ENCODE data around the gene CLEC4G. TPM values are rescaled to one million over a fixed set of nuclear protein-coding genes. Genes with fewer than 3 reads are reported as not detected.

CLEC4G gene
- total RNA-seq, 1 experiment from 2014 or later = not detected

- BruUV-seq (replicated peaks) = no TSS peak
These were observed 1.5 kb upstream of the CLEC4G start for GRCh38 chr19:7733376-7733775.

GRCh38 chr19:7731615-7732014, 295 bp downstream of the CLEC4G start:
- Histone ChIP-seq H3K27me3 (ENCODE audit: insufficient read depth, low read depth) (peaks cover 55% of the 10 kb centered on the region), H3K4me2 (no peak overlapping the region), H3K9me3 (ENCODE audit: insufficient read depth, low read depth) (no peaks in the 10 kb centered on the region), H3K4me3 (no peak overlapping the region), H3F3A (ENCODE audit: insufficient read depth, low read depth) (no peaks in the 10 kb centered on the region), H3K9me2 (ENCODE audit: insufficient read depth) (no peaks in the 10 kb centered on the region), H3K4me1 (replicated peaks; ENCODE audit: insufficient read depth) (peaks cover 7% of the 10 kb centered on the region), H4K20me1 (ENCODE audit: insufficient read depth) (no peaks in the 10 kb centered on the region), H3K27ac (no peak overlapping the region), H3K36me3 (ENCODE audit: low read depth) (no peaks in the 10 kb centered on the region), H2AFZ (no peak overlapping the region), H3K79me2 (ENCODE audit: low read depth) (no peaks in the 10 kb centered on the region)
- CTCF ChIA-PET = no interaction called here
- intact Hi-C loops (cut with micrococcal nuclease; ENCODE audit: unreplicated experiment) = no loop called here
- no peak for DNase-seq
- POLR2A ChIA-PET (ENCODE audit: unreplicated experiment) = no interaction called here
- TF ChIP-seq EZH2 (IDR thresholded peaks at IDR 0.05; ENCODE audit: low read depth) = no peak
- TF ChIP-seq CTCF (conservative IDR thresholded peaks at IDR 0.05) = no peak
- BruUV-seq (replicated peaks) = no TSS peak

More at GRCh38 chr19:7733376-7733775, 1.5 kb upstream of the CLEC4G start:
- H3F3A ChIP-seq (ENCODE audit: insufficient read depth, low read depth) = no peaks in the 10 kb centered on the region
- no peaks in the 10 kb centered on the region for H4K20me1 ChIP-seq (ENCODE audit: insufficient read depth)
- no peaks in the 10 kb centered on the region for H3K9me2 ChIP-seq (ENCODE audit: insufficient read depth)
- no peaks in the 10 kb centered on the region for H3K36me3 ChIP-seq (ENCODE audit: low read depth)
- ChIA-PET CTCF (no interaction called here), POLR2A (ENCODE audit: unreplicated experiment) (no interaction called here)
- peaks cover 48% of the 10 kb centered on the region for H3K27me3 ChIP-seq (ENCODE audit: insufficient read depth, low read depth)
- H3K4me1 ChIP-seq (replicated peaks; ENCODE audit: insufficient read depth) = peaks cover 7% of the 10 kb centered on the region
- no peak for DNase-seq
- intact Hi-C loops (cut with micrococcal nuclease; ENCODE audit: unreplicated experiment) = no loop called here
- H3K9me3 ChIP-seq (ENCODE audit: insufficient read depth, low read depth) = no peaks in the 10 kb centered on the region
- H3K79me2 ChIP-seq (ENCODE audit: low read depth) = no peaks in the 10 kb centered on the region
- H3K4me2 ChIP-seq = no peak overlapping the region
- H3K27ac ChIP-seq = no peak overlapping the region
- H3K4me3 ChIP-seq = no peak overlapping the region
- H2AFZ ChIP-seq = no peak overlapping the region
- TF ChIP-seq CTCF (conservative IDR thresholded peaks at IDR 0.05) (no peak), EZH2 (IDR thresholded peaks at IDR 0.05; ENCODE audit: low read depth) (no peak)

GRCh38 chr19:7731218-7731595, 703 bp downstream of the CLEC4G start:
- H3K4me2 ChIP-seq = no peak overlapping the region
- H3F3A ChIP-seq (ENCODE audit: insufficient read depth, low read depth) = no peaks in the 10 kb centered on the region
- ChIA-PET CTCF (no interaction called here), POLR2A (ENCODE audit: unreplicated experiment) (no interaction called here)
- H3K4me3 ChIP-seq = no peak overlapping the region
- intact Hi-C loops (cut with micrococcal nuclease; ENCODE audit: unreplicated experiment) = no loop called here
- H4K20me1 ChIP-seq (ENCODE audit: insufficient read depth) = no peaks in the 10 kb centered on the region
- H3K4me1 ChIP-seq (replicated peaks; ENCODE audit: insufficient read depth) = peaks cover 7% of the 10 kb centered on the region
- H3K9me3 ChIP-seq (ENCODE audit: insufficient read depth, low read depth) = no peaks in the 10 kb centered on the region
- H3K9me2 ChIP-seq (ENCODE audit: insufficient read depth) = no peaks in the 10 kb centered on the region
- TF ChIP-seq CTCF (conservative IDR thresholded peaks at IDR 0.05) (no peak), EZH2 (IDR thresholded peaks at IDR 0.05; ENCODE audit: low read depth) (no peak)
- no peak overlapping the region for H3K27ac ChIP-seq
- peaks cover 59% of the 10 kb centered on the region for H3K27me3 ChIP-seq (ENCODE audit: insufficient read depth, low read depth)
- BruUV-seq (replicated peaks) = no TSS peak
- no peak for DNase-seq
- H3K36me3 ChIP-seq (ENCODE audit: low read depth) = no peaks in the 10 kb centered on the region
- no peak overlapping the region for H2AFZ ChIP-seq
- H3K79me2 ChIP-seq (ENCODE audit: low read depth) = no peaks in the 10 kb centered on the region
